HCT116 (cell line): ENCODE measurements around the gene GPR52. TPM values are rescaled to one million over a fixed set of nuclear protein-coding genes. Genes with fewer than 3 reads are reported as not detected.

ENCODE experiments used
- ATAC-seq: fragments of 200-7000 bp; cut with Tn5 transposase; 2 replicates; pipeline ENCODE4 v1.9.1; 2020; ENCODE audit warnings: mild to moderate bottlenecking, moderate library complexity
- BruUV-seq: library from RNA; stranded (reverse); fragments of 400-500 nt; replicated peaks from 2 replicates; lab custom pipeline; 2021; lab: Mats Ljungman, UMichigan
- CTCF ChIA-PET: fragments of 300-600 bp; sonication (Branson Sonifier 250); formaldehyde crosslinking; loops from one replicate; lab custom pipeline; 2021; ENCODE audit warnings: antibody characterized with exemption; lab: Charles Lee
- POLR2A ChIA-PET: fragments of 300-600, 350-600 bp; sonication (Branson Sonifier 250); formaldehyde crosslinking; loops from one replicate; lab custom pipeline; 2021; ENCODE audit warnings: antibody characterized with exemption; lab: Charles Lee
- RAD21 ChIA-PET, 2 experiments: fragments of 300-600 bp; sonication (Branson Sonifier 250); formaldehyde crosslinking; loops; one replicate each; lab custom pipeline; 2023; ENCODE audit warnings: low total read pairs in 2 of 2; ENCODE audit not compliant: uncharacterized antibody in 2 of 2, unreplicated experiment in 2 of 2, low non-redundant PET in 1 of 2; lab: Charles Lee
- DNase-seq: peaks from one replicate; pipeline ENCODE4 v3.0.0-alpha.2; 2010; ENCODE audit warnings: low read depth, low spot score
- H2AFZ ChIP-seq: fragments of 200-600 bp; shearing (Covaris generic), sonication (generic); 2 replicates; pipeline ENCODE4 v1.6.1; 2017; ENCODE audit warnings: low read depth, mixed run types, mixed read lengths, antibody characterized with exemption, low read length; ENCODE audit not compliant: poor library complexity, severe bottlenecking
- H3K27ac ChIP-seq: 2 replicates; pipeline ENCODE4 v1.5.1; 2012; ENCODE audit warnings: low read depth, low read length
- H3K27me3 ChIP-seq: fragments of 200-600 bp; sonication (generic); 2 replicates; pipeline ENCODE4 v1.6.1; 2016; ENCODE audit warnings: mixed run types, low read length, mixed read lengths; ENCODE audit not compliant: insufficient read depth
- H3K36me3 ChIP-seq, 2 experiments: fragments of 200-500 bp in 1 of 2; fragments of 200-600 bp in 1 of 2; sonication (Bioruptor generic) in 1 of 2; sonication (generic) in 1 of 2; 2 replicates each; pipeline versions ENCODE4 v1.5.1 to v1.6.1; 2014 to 2016; ENCODE audit warnings: low read length in 2 of 2, inconsistent platforms in 1 of 2, mixed read lengths in 1 of 2, mixed run types in 1 of 2; ENCODE audit not compliant: insufficient read depth in 2 of 2, control insufficient read depth in 1 of 2
- H3K4me1 ChIP-seq, 2 experiments: fragments of 200-600 bp in 1 of 2; sonication (generic) in 1 of 2; 2 replicates each; pipeline versions ENCODE4 v1.5.1 to v1.6.1; 2012 to 2017; ENCODE audit warnings: low read length in 2 of 2, inconsistent platforms in 1 of 2, mild to moderate bottlenecking in 1 of 2, mixed read lengths in 1 of 2, mixed run types in 1 of 2, moderate library complexity in 1 of 2; ENCODE audit not compliant: insufficient read depth in 2 of 2, control insufficient read depth in 1 of 2
- H3K4me2 ChIP-seq: fragments of 200-600 bp; sonication (generic); 2 replicates; pipeline ENCODE4 v1.6.1; 2017; ENCODE audit warnings: mixed run types, low read length, mixed read lengths
- H3K4me3 ChIP-seq, 2 experiments: fragments of 200-600 bp in 1 of 2; sonication (generic) in 1 of 2; replicated peaks in 1 of 2; 2 replicates each; pipeline ENCODE4 v1.5.1; 2011 to 2016; ENCODE audit warnings: low read length in 2 of 2, control low read depth in 1 of 2, low read depth in 1 of 2, mild to moderate bottlenecking in 1 of 2, mixed read lengths in 1 of 2, mixed run types in 1 of 2
- H3K79me2 ChIP-seq: fragments of 200-600 bp; sonication (generic); 2 replicates; pipeline ENCODE4 v1.6.1; 2017; ENCODE audit warnings: mild to moderate bottlenecking, mixed run types, low read length, moderate library complexity, mixed read lengths; ENCODE audit not compliant: insufficient read depth
- H3K9ac ChIP-seq: fragments of 200-600 bp; sonication (generic); 2 replicates; pipeline ENCODE4 v1.6.1; 2016; ENCODE audit warnings: low read length, mixed read lengths
- H3K9me2 ChIP-seq: fragments of 200-600 bp; sonication (generic), shearing (Covaris generic); 2 replicates; pipeline ENCODE4 v1.6.1; 2017; ENCODE audit warnings: mixed run types, mild to moderate bottlenecking, moderate library complexity; ENCODE audit not compliant: insufficient read depth
- H3K9me3 ChIP-seq, 2 experiments: fragments of 200-500 bp in 1 of 2; fragments of 200-600 bp in 1 of 2; sonication (Bioruptor generic) in 1 of 2; sonication (generic) in 1 of 2; 2 replicates each; pipeline ENCODE4 v1.6.1; 2014 to 2017; ENCODE audit warnings: low read length in 2 of 2, mixed read lengths in 2 of 2, inconsistent platforms in 1 of 2, low read depth in 1 of 2, mild to moderate bottlenecking in 1 of 2, mixed run types in 1 of 2, moderate library complexity in 1 of 2; ENCODE audit not compliant: control insufficient read depth in 1 of 2, insufficient read depth in 1 of 2
- H4K20me1 ChIP-seq: fragments of 200-600 bp; sonication (generic), shearing (Covaris generic); 2 replicates; pipeline ENCODE4 v1.6.1; 2017; ENCODE audit warnings: mixed run types, mild to moderate bottlenecking, moderate library complexity; ENCODE audit not compliant: insufficient read depth
- CBX3 ChIP-seq: IDR thresholded peaks from 2 replicates; pipeline ENCODE4 v1.6.1; 2012; ENCODE audit warnings: low read depth
- EZH2phosphoT487 ChIP-seq: fragments of 200-600 bp; IDR thresholded peaks from 2 replicates; pipeline ENCODE4 v1.6.1; 2018; ENCODE audit warnings: antibody characterized with exemption, borderline replicate concordance
- FOSL1 ChIP-seq: IDR thresholded peaks from 2 replicates; pipeline ENCODE4 v1.6.1; 2012; ENCODE audit warnings: low read depth
- JUND ChIP-seq: IDR thresholded peaks from 2 replicates; pipeline ENCODE4 v1.6.1; 2012
- POLR2A ChIP-seq: IDR thresholded peaks from 2 replicates; pipeline ENCODE4 v1.7.0; 2011; ENCODE audit warnings: borderline replicate concordance; ENCODE audit not compliant: insufficient read depth, insufficient read length; ENCODE audit errors: extremely low read depth
- POLR2AphosphoS5 ChIP-seq: IDR thresholded peaks from 2 replicates; pipeline ENCODE4 v1.6.1; 2011; ENCODE audit warnings: mild to moderate bottlenecking, low read depth, low read length, moderate library complexity
- RAD21 ChIP-seq: IDR thresholded peaks from 2 replicates; pipeline ENCODE4 v1.6.1; 2012; ENCODE audit warnings: low read depth, mild to moderate bottlenecking
- SIN3A ChIP-seq: IDR thresholded peaks from 2 replicates; pipeline ENCODE4 v1.6.1; 2012; ENCODE audit warnings: low read depth
- SP1 ChIP-seq: IDR thresholded peaks from 2 replicates; pipeline ENCODE4 v1.6.1; 2012; ENCODE audit warnings: low read depth
- SRF ChIP-seq: IDR thresholded peaks from 2 replicates; pipeline ENCODE4 v1.6.1; 2012; ENCODE audit warnings: low read depth
- ZNF274 ChIP-seq: fragments of 200-500 bp; sonication (Bioruptor generic); IDR thresholded peaks from 2 replicates; pipeline ENCODE4 v1.6.1; 2014; ENCODE audit warnings: mild to moderate bottlenecking, low read depth, low read length, inconsistent platforms
- intact Hi-C: fragments of 100-400 bp; cut with micrococcal nuclease; formaldehyde crosslinking; loops from 2 replicates; pipeline ENCODE4 v1.10.0; 2022
- total RNA-seq: library from RNA; stranded (reverse); gene quantifications from one replicate; pipeline ENCODE4 v1.2.1, GENCODE V29; 2021; ENCODE audit not compliant: unreplicated experiment
- TF ChIP-seq, protein P1 (sequence below): IDR thresholded peaks from 2 replicates; pipeline ENCODE4 v1.6.1; 2011; ENCODE audit warnings: mild to moderate bottlenecking, low read length, moderate library complexity; ENCODE audit not compliant: insufficient replicate concordance; ENCODE audit errors: extremely low read depth
- TF ChIP-seq, protein P2 (sequence below): IDR thresholded peaks from 2 replicates; pipeline ENCODE4 v1.6.1; 2012
- TF ChIP-seq, protein P3 (sequence below): IDR thresholded peaks from 2 replicates; pipeline ENCODE4 v1.6.1; 2012; ENCODE audit warnings: low read depth

Gene GPR52
- total RNA-seq, 1 experiment from 2014 or later, result 0.34 TPM

DNA sequence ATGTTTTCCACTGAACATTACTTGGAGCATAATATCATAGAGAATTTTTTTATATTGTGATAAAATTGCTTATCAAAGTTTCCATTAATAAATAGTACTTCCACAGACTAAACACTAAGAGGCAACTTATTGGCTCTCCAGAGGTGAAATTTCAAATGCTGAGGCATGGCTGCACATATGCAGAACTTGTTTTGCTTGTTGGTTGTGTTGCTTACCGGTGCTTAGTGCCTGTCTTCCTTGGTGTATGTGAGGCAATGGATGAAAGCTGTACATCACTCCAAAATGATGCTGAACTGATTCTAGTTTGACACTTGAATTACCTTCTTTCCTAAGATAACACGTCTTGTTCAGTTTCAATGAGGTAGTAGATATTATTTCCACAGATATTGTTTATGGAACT lies 29.8 kb upstream of the GPR52 start:
- no peaks in the 10 kb centered on the region for H3K4me1 ChIP-seq
- intact Hi-C loops, result no loop called here
- H3K27me3 ChIP-seq, result no peaks in the 10 kb centered on the region
- no peaks in the 10 kb centered on the region for H4K20me1 ChIP-seq
- H3K9ac ChIP-seq, result no peak overlapping the region
- H3K36me3 ChIP-seq, result no peaks in the 10 kb centered on the region
- BruUV-seq, result no TSS peak
- H3K9me2 ChIP-seq, result no peaks in the 10 kb centered on the region
- H3K4me2 ChIP-seq, result no peak overlapping the region
- ATAC-seq (no peak), DNase-seq (no peak)
- ChIA-PET CTCF (no interaction called here), RAD21 (no interaction called here), POLR2A (no interaction called here)
- H3K4me3 ChIP-seq, result no peak overlapping the region
- TF ChIP-seq RAD21 (no peak), POLR2AphosphoS5 (no peak), EZH2phosphoT487 (no peak)
- TF ChIP-seq, protein P1, sequence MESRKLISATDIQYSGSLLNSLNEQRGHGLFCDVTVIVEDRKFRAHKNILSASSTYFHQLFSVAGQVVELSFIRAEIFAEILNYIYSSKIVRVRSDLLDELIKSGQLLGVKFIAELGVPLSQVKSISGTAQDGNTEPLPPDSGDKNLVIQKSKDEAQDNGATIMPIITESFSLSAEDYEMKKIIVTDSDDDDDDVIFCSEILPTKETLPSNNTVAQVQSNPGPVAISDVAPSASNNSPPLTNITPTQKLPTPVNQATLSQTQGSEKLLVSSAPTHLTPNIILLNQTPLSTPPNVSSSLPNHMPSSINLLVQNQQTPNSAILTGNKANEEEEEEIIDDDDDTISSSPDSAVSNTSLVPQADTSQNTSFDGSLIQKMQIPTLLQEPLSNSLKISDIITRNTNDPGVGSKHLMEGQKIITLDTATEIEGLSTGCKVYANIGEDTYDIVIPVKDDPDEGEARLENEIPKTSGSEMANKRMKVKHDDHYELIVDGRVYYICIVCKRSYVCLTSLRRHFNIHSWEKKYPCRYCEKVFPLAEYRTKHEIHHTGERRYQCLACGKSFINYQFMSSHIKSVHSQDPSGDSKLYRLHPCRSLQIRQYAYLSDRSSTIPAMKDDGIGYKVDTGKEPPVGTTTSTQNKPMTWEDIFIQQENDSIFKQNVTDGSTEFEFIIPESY, result no peak
- no peaks in the 10 kb centered on the region for H3K9me3 ChIP-seq
- no peak overlapping the region for H3K27ac ChIP-seq
- no peak overlapping the region for H2AFZ ChIP-seq
- no peaks in the 10 kb centered on the region for H3K79me2 ChIP-seq

DNA sequence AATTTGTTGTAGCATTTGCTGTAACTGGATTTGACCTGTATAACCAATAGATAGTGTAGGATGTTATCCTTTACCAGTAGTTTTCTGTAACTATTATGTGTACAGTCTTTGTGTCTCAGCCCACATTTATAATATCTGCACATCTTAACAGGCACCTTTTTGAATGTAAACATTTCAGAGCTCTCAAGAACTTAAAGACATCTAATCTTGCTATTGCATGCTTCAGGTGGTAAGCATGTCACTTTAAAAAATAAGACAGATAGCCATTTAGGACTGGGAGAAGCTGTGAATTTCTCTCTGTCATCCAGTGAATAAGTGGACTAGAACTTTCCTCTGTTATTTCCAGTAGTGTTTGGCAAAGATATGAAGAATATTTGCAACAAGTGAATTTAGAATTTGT lies 22.6 kb upstream of the GPR52 start:
- Histone ChIP-seq H3K4me1 (no peaks in the 10 kb centered on the region), H3K9ac (no peak overlapping the region), H3K9me2 (no peaks in the 10 kb centered on the region), H4K20me1 (no peaks in the 10 kb centered on the region), H3K27ac (no peak overlapping the region), H3K4me2 (no peak overlapping the region), H3K27me3 (no peaks in the 10 kb centered on the region), H3K9me3 (no peaks in the 10 kb centered on the region), H3K4me3 (no peak overlapping the region), H3K79me2 (no peaks in the 10 kb centered on the region), H3K36me3 (no peaks in the 10 kb centered on the region), H2AFZ (no peak overlapping the region)
- TF ChIP-seq, protein P2, sequence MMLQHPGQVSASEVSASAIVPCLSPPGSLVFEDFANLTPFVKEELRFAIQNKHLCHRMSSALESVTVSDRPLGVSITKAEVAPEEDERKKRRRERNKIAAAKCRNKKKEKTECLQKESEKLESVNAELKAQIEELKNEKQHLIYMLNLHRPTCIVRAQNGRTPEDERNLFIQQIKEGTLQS, result no peak
- no peak for TF ChIP-seq SIN3A
- no peak for TF ChIP-seq JUND
- no peak for TF ChIP-seq ZNF274
- no peak for TF ChIP-seq SRF
- TF ChIP-seq, protein P3, sequence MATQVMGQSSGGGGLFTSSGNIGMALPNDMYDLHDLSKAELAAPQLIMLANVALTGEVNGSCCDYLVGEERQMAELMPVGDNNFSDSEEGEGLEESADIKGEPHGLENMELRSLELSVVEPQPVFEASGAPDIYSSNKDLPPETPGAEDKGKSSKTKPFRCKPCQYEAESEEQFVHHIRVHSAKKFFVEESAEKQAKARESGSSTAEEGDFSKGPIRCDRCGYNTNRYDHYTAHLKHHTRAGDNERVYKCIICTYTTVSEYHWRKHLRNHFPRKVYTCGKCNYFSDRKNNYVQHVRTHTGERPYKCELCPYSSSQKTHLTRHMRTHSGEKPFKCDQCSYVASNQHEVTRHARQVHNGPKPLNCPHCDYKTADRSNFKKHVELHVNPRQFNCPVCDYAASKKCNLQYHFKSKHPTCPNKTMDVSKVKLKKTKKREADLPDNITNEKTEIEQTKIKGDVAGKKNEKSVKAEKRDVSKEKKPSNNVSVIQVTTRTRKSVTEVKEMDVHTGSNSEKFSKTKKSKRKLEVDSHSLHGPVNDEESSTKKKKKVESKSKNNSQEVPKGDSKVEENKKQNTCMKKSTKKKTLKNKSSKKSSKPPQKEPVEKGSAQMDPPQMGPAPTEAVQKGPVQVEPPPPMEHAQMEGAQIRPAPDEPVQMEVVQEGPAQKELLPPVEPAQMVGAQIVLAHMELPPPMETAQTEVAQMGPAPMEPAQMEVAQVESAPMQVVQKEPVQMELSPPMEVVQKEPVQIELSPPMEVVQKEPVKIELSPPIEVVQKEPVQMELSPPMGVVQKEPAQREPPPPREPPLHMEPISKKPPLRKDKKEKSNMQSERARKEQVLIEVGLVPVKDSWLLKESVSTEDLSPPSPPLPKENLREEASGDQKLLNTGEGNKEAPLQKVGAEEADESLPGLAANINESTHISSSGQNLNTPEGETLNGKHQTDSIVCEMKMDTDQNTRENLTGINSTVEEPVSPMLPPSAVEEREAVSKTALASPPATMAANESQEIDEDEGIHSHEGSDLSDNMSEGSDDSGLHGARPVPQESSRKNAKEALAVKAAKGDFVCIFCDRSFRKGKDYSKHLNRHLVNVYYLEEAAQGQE, result no peak
- no peak for TF ChIP-seq EZH2phosphoT487
- TF ChIP-seq POLR2AphosphoS5, result no peak
- TF ChIP-seq POLR2A, result no peak
- no peak for TF ChIP-seq RAD21
- no peak for TF ChIP-seq FOSL1
- no peak for TF ChIP-seq CBX3
- TF ChIP-seq SP1, result no peak
- no TSS peak for BruUV-seq
- ATAC-seq, result no peak
- POLR2A ChIA-PET, result no interaction called here
- RAD21 ChIA-PET, result no interaction called here
- no peak for DNase-seq
- CTCF ChIA-PET, result no interaction called here
- intact Hi-C loops, result no loop called here
